Measurements from ENCODE around the gene PTPRM.

The PTPRM gene

DNA sequence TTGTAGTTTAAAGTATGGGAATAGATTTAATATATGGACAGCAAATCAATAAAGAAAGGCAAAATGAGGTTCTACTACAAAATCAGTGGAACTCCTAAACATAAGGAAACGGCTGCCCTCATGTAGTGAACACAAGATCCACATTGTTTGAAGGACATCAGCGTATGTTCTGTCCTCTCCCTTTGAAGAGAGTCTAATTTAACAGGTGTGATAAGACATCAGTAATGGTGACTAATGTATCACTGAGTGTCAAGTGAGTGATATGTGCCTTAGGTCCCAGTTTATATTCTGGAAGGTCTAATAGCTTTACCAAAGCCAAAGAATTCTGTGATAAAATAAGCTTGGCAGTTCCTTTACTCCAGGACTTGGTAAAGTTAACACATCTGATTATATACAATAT, 248.7 kb downstream of the PTPRM start:
- TF ChIP-seq, protein P1, sequence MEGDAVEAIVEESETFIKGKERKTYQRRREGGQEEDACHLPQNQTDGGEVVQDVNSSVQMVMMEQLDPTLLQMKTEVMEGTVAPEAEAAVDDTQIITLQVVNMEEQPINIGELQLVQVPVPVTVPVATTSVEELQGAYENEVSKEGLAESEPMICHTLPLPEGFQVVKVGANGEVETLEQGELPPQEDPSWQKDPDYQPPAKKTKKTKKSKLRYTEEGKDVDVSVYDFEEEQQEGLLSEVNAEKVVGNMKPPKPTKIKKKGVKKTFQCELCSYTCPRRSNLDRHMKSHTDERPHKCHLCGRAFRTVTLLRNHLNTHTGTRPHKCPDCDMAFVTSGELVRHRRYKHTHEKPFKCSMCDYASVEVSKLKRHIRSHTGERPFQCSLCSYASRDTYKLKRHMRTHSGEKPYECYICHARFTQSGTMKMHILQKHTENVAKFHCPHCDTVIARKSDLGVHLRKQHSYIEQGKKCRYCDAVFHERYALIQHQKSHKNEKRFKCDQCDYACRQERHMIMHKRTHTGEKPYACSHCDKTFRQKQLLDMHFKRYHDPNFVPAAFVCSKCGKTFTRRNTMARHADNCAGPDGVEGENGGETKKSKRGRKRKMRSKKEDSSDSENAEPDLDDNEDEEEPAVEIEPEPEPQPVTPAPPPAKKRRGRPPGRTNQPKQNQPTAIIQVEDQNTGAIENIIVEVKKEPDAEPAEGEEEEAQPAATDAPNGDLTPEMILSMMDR (conservative IDR thresholded peaks at IDR 0.05) = no peak
- no peak overlapping the region for H3K27ac ChIP-seq

DNA sequence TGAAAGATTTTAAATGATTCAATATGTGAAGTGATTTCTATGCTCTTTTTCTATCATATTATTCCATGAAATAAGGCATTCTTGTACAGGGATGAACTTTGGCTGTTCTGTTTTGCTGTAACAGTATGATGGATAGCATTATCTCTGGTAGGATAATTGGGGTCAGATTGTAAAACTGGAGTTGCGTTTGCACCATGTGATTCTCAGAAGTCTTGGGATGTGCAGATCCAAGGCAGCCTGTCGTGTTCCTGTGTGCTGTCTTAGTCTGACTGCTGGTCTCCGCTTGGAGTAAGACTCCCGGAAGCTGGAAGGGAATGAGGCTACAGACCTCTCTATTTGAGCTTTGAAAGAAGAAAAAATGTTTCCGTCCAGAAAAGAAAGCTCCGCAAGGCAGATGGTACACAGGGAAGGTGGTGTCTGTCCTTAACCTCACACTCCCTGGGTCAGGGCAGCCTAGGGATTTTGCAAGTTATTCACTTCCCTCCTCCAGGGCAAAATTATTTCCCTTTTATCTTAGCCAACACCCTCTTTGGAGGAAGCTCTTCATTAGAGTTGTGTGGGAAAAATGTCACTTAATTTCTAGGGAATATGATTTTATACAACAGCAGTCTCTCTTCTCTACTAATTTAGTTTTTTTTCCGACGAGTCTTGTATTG, 250.6 kb downstream of the PTPRM start:
- H3K27ac ChIP-seq = no peak overlapping the region
- TF ChIP-seq, protein P1 (conservative IDR thresholded peaks at IDR 0.05) = no peak

DNA sequence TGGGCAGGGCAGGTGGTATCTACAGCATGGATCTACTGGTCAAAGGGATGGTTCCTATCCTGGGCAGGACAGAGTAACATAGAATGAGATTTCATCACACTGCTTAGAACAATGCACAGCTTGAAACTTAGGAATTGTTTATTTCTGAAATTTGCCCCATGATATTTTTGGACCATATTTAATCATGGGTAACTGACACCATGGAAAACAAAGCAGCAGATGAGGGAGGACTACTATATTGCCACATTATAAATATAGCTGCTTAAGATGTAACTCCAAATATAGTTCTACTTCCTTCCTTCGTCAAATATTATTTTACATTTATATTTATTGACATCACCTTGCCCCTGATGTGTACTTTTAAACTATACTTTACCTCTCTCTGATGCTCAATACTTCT, 254.7 kb downstream of the PTPRM start:
- H3K27ac ChIP-seq = no peak overlapping the region
- TF ChIP-seq, protein P1 (conservative IDR thresholded peaks at IDR 0.05) = no peak

DNA sequence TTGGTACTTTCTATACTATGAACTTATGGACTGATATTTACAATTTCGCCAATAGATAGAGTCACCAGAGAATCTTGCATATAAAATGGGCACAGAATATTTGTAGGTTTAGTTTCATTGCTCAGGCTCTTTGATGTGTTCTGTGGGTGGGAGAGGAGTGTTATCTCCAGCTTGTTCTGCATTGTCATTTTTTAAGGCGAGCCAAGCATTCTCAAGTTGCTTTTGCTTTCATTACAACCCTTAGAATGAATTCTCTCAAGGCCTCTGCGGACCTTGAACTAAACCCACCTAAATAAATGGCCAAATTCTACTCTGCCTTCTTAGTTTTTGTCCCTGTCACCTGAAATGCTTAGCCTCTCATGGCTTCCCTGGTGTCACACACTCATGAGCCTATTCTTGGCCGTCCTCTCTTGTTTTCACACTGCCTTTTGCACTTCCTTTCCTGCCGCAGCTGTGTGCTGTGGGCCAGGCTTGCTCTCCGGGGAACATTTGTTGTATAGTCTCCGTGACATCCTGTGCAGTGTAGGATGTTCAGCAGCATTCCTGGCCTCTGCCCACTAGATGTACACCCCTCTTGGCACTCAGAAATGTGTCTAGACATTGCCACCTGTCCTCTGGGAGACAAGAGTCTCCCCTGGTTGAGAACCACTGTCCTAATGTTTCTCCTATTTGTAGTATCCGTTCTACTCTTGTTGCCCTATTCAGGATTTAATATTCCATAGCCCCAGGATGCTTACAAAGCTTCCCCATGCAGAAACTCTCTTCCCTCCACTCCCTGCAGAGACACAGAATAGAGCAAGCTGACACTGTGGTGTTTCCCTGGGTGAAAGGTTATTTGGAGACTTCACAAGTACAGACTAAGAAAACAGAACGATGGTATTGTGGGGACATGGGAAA, 255.6 kb downstream of the PTPRM start:
- no peak overlapping the region for H3K27ac ChIP-seq

DNA sequence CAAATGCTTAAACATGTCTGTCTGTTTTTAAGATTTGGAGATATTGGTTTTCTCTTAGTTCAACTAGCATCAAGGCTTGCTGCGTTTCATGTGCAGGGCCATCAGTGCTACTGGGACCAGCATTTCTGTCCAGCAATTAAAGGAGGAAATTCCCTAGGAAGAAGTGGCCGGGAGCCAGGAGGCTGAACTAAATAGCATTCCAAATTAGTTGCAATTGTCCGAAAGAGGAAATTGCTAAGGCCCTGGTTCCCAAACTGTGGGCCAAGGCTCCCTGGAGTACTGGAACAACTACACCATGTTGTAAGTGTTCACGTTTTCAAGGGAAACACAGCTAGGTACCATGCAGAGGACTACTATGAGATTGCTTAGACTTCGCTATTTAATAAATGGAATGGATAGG, 257.9 kb downstream of the PTPRM start:
- no peak overlapping the region for H3K27ac ChIP-seq
- TF ChIP-seq, protein P1 (conservative IDR thresholded peaks at IDR 0.05) = no peak

More for the DNA sequence above, 255.6 kb downstream of the PTPRM start:
- TF ChIP-seq, protein P1 (conservative IDR thresholded peaks at IDR 0.05) = no peak

DNA sequence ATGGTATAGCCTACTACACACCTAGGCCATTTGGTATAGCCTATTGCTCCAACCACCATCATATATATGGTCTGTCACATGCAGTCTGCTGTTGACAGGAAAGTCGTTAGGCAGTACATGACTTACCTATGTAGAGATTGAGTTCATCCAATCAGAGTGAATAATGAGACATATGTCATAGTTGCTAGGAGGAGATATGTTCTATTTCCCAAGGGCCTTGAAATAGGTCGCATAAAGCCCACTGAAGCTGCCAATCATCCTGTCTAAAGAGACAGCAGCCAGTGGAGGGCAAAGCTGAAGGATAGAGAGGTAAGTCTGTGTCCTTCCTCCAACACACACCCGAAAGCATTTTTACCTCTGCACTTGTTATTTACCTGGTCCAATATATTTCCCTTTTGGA, 263.4 kb downstream of the PTPRM start:
- no peak overlapping the region for H3K27ac ChIP-seq
- TF ChIP-seq, protein P1 (conservative IDR thresholded peaks at IDR 0.05) = no peak

DNA sequence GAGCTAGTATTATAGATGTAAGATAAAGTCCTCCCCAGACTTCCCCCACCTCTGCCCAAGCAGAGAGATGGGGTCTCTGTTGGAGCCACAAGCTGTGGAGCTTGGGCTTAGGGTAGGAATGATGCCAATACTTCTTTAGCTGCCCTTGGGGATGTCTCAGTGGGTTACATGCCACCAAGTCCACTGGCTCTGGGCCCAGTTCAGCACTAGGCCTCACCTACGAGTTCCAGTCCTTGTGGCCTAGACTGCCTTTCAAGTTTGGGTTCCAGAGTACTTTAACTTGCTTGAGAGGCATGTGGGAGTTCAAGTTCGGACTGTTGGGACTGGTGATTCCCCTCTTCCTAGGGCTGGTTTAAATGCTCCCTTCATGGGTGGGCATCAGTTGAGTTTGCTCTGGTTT, 272.4 kb downstream of the PTPRM start:
- TF ChIP-seq, protein P1 (conservative IDR thresholded peaks at IDR 0.05) = no peak

More for the DNA sequence above, 272.4 kb downstream of the PTPRM start:
- no peak overlapping the region for H3K27ac ChIP-seq
